Neural crest cell (in vitro differentiated cells): ENCODE data around the gene ULK2. TPM values are rescaled to one million over a fixed set of nuclear protein-coding genes. Genes with fewer than 3 reads are reported as not detected.

ENCODE experiments used
- DNase-seq: peaks from one replicate; pipeline ENCODE4 v3.0.0; 2021; ENCODE audit warnings: low read depth, mixed read lengths, low spot score
- H3K27ac Mint-ChIP-seq: one replicate; pipeline ENCODE4 v1.8.0; 2021; ENCODE audit warnings: mild to moderate bottlenecking, mixed read lengths; ENCODE audit not compliant: unreplicated experiment
- H3K27me3 Mint-ChIP-seq: 2 replicates; pipeline ENCODE4 v1.8.0; 2021; ENCODE audit warnings: low read depth, mild to moderate bottlenecking, mixed read lengths
- H3K36me3 Mint-ChIP-seq: 2 replicates; pipeline ENCODE4 v1.8.0; 2021; ENCODE audit warnings: low read depth, mild to moderate bottlenecking, mixed read lengths
- H3K4me1 Mint-ChIP-seq: 2 replicates; pipeline ENCODE4 v1.8.0; 2021; ENCODE audit warnings: mixed read lengths
- H3K4me3 Mint-ChIP-seq: one replicate; pipeline ENCODE4 v1.8.0; 2021; ENCODE audit warnings: mild to moderate bottlenecking, mixed read lengths
- H3K9me3 Mint-ChIP-seq: 2 replicates; pipeline ENCODE4 v1.8.0; 2021; ENCODE audit warnings: mixed read lengths
- total RNA-seq: library from RNA; stranded (reverse); gene quantifications from 2 replicates; pipeline ENCODE4 v1.2.1, GENCODE V29; 2021
- TF ChIP-seq, protein P1 (sequence below): fragments of 200-600 bp; sonication (generic); conservative IDR thresholded peaks from 2 replicates; pipeline ENCODE4 v1.5.0; 2021; ENCODE audit warnings: antibody characterized with exemption, mild to moderate bottlenecking

Gene ULK2
- total RNA-seq, 1 donor from 2014 or later, result 30.7 TPM

DNA sequence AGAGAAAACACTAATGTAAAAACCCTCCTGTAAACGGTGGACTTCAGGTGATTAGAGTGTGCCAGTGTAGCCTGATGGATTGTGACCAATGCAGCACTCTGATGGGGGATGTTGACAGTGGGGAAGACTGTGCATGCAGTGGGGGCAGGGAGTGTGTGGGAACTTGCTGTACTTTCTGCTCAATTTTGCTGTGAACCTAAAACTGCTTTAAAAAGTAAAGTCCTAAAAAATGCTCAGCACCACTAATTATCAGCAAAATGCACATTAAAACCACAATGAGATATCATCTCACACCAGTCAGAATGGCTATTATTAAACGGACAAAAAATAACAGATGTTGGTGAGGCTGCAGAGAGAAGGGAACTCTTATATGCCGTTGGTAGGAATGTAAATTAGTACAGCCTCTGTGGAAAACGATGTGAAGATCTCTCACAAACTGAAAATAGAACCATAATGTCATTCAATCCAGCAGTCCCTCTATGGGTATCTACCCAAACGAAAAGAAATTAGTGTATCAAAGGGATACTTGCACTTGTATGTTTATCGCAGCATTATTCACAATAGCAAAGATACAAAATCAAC, 9.7 kb upstream of the ULK2 start:
- no peaks in the 10 kb centered on the region for H3K36me3 Mint-ChIP-seq
- no peak overlapping the region for H3K4me3 Mint-ChIP-seq
- no peaks in the 10 kb centered on the region for H3K9me3 Mint-ChIP-seq
- H3K27me3 Mint-ChIP-seq, result no peaks in the 10 kb centered on the region
- DNase-seq, result no peak
- TF ChIP-seq, protein P1, sequence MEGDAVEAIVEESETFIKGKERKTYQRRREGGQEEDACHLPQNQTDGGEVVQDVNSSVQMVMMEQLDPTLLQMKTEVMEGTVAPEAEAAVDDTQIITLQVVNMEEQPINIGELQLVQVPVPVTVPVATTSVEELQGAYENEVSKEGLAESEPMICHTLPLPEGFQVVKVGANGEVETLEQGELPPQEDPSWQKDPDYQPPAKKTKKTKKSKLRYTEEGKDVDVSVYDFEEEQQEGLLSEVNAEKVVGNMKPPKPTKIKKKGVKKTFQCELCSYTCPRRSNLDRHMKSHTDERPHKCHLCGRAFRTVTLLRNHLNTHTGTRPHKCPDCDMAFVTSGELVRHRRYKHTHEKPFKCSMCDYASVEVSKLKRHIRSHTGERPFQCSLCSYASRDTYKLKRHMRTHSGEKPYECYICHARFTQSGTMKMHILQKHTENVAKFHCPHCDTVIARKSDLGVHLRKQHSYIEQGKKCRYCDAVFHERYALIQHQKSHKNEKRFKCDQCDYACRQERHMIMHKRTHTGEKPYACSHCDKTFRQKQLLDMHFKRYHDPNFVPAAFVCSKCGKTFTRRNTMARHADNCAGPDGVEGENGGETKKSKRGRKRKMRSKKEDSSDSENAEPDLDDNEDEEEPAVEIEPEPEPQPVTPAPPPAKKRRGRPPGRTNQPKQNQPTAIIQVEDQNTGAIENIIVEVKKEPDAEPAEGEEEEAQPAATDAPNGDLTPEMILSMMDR, result no peak
- no peaks in the 10 kb centered on the region for H3K4me1 Mint-ChIP-seq
- H3K27ac Mint-ChIP-seq, result no peak overlapping the region

DNA sequence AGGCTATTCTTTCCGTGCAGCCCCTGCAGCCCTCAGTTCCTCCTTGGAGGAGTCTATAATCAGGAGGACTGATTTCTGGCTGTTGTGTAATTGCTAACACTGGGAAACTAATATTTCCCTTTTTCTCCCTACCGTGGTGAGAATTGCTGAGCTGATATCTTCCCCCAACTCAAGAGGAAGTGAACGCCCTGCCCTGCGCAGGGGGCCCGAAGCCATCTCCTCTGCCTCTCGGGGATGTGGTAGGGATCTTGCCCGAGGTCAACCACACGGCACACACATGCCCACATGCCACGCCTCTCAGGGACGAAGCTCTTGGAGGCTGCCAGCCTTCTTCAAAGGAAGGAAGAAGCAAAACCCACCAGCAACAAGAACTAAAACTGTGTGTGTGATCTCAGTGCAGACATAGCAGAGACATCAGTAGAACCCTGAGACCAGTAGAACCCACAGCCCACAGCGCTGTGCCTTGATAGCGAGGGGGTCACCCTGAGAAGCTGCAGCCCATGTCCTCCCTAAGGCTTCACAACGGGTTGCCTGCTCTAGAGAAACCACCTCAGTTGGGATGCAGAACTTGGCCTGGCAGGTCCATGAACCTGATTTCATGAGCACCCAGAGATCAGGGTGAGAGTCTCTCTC, 8.9 kb upstream of the ULK2 start:
- no peaks in the 10 kb centered on the region for H3K9me3 Mint-ChIP-seq
- H3K36me3 Mint-ChIP-seq, result no peaks in the 10 kb centered on the region
- H3K4me3 Mint-ChIP-seq, result no peak overlapping the region
- no peak overlapping the region for H3K27ac Mint-ChIP-seq
- TF ChIP-seq, protein P1, result no peak
- no peaks in the 10 kb centered on the region for H3K4me1 Mint-ChIP-seq
- H3K27me3 Mint-ChIP-seq, result no peaks in the 10 kb centered on the region
- DNase-seq, result no peak

DNA sequence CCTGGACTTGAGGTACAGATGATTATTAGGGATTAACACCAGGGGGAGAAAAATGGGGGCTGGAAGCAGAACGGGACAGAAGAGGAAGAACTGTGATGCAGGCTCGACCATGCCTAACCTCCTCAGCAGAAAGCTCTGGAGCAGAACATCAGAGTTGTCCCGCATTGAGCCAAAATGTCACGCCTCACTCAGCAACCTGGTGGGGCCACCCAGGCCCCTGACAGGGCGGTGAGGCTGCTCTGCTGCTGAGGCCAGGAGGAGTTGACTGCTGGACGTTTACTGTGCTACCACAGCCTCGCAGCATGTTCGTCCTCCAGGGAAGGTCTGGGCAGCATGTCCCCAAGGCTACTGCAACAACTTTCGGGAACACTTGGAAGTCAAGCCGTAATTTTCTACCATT, 6.5 kb upstream of the ULK2 start:
- H3K36me3 Mint-ChIP-seq, result no peaks in the 10 kb centered on the region
- no peaks in the 10 kb centered on the region for H3K9me3 Mint-ChIP-seq
- no peak for DNase-seq
- no peaks in the 10 kb centered on the region for H3K27me3 Mint-ChIP-seq
- no peak overlapping the region for H3K4me3 Mint-ChIP-seq
- H3K27ac Mint-ChIP-seq, result no peak overlapping the region
- no peaks in the 10 kb centered on the region for H3K4me1 Mint-ChIP-seq
- TF ChIP-seq, protein P1, result no peak

DNA sequence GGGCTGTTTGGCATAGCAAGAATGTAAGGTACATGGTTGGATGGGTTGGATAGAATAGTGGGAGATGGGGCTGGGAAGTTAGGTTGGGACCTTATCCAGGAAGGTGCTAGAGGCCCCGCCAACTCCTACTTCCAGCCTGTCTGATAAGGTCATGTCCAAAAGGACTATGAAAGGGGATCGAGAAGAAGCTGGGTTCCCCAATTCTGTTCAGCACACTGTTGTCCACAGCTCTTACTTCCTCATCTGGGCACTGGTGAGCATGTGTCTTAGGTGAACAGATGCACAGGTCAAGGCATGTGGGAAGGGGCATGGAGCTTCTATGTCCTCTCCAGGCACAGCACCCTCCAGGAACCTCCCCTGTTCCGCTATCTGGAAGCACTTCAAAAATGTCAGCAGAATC, 5.6 kb upstream of the ULK2 start:
- Mint-ChIP-seq H3K36me3 (no peaks in the 10 kb centered on the region), H3K27ac (no peak overlapping the region), H3K4me3 (no peak overlapping the region), H3K4me1 (no peaks in the 10 kb centered on the region), H3K9me3 (no peaks in the 10 kb centered on the region), H3K27me3 (no peaks in the 10 kb centered on the region)
- TF ChIP-seq, protein P1, result no peak
- DNase-seq, result no peak

DNA sequence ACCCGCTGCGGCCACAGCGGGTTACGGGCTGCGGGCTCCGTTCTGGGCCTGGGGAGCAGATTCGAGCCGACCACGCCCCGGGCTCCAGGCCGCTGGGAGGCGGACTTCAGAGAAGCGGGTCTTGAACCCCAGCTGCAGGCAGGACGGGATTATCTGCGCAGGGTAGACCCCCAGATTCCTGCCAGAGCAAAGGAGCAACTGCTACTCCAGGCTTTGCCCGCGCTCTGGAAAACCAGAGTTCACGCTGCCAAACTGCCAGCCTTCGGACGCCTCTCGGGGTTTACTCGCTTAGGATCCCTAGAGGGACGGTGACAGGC, 301 bp upstream of the ULK2 start:
- Mint-ChIP-seq H3K4me3 (peak overlapping the region; percentile 81), H3K27me3 (no peaks in the 10 kb centered on the region), H3K9me3 (no peaks in the 10 kb centered on the region), H3K36me3 (no peaks in the 10 kb centered on the region), H3K4me1 (peaks cover 16% of the 10 kb centered on the region), H3K27ac (no peak overlapping the region)
- DNase-seq, result no peak
- TF ChIP-seq, protein P1, result no peak
